CD4-positive, alpha-beta T cell (primary cell): ENCODE measurements around the gene NINL. TPM values are rescaled to one million over a fixed set of nuclear protein-coding genes. Genes with fewer than 3 reads are reported as not detected.

Source experiments
- ATAC-seq: fragments of 200-7000 bp; cut with Tn5 transposase; one replicate; pipeline ENCODE4 v1.10.0; 2022; ENCODE audit warnings: mild to moderate bottlenecking; ENCODE audit not compliant: poor library complexity
- CTCF ChIA-PET: fragments of 350-600 bp; sonication (Branson Sonifier 250); formaldehyde crosslinking; loops from one replicate; lab custom pipeline; 2021; ENCODE audit warnings: antibody characterized with exemption, inconsistent platforms; lab: Charles Lee
- POLR2A ChIA-PET: fragments of 350-600 bp; sonication (Branson Sonifier 250); formaldehyde crosslinking; loops from one replicate; lab custom pipeline; 2021; ENCODE audit warnings: antibody characterized with exemption, inconsistent platforms; lab: Charles Lee
- DNase-seq, 14 experiments: peaks; one replicate each; pipeline ENCODE4 v3.0.0-alpha.2; 2013 to 2020; ENCODE audit warnings: mixed read lengths in 2 of 14
- H3K27ac ChIP-seq, 2 donors: one replicate each; pipeline versions ENCODE4 v1.5.1 to v1.7.0; 2013; ENCODE audit warnings: low read length in 2 of 2, low read depth in 1 of 2, mild to moderate bottlenecking in 1 of 2
- H3K27me3 ChIP-seq, 2 experiments: 1 replicate in 1 of 2; 2 replicates in 1 of 2; pipeline versions ENCODE4 v1.6.1 to v1.7.0; 2013; ENCODE audit warnings: low read length in 2 of 2, control low read depth in 1 of 2, mild to moderate bottlenecking in 1 of 2, moderate library complexity in 1 of 2; ENCODE audit not compliant: insufficient read depth in 2 of 2, control insufficient read depth in 1 of 2
- H3K36me3 ChIP-seq: one replicate; pipeline ENCODE4 v1.6.1; 2013; ENCODE audit warnings: low read length, control low read depth; ENCODE audit not compliant: insufficient read depth
- H3K4me1 ChIP-seq: one replicate; pipeline ENCODE4 v1.6.1; 2013; ENCODE audit warnings: low read length, control low read depth; ENCODE audit not compliant: insufficient read depth
- H3K4me3 ChIP-seq: one replicate; pipeline ENCODE4 v1.5.1; 2013; ENCODE audit warnings: mild to moderate bottlenecking, low read length, moderate library complexity
- H3K9me3 ChIP-seq, 2 experiments: 1 replicate in 1 of 2; 2 replicates in 1 of 2; pipeline versions ENCODE4 v1.6.1 to v1.7.0; 2013; ENCODE audit warnings: low read length in 2 of 2, mild to moderate bottlenecking in 2 of 2, control low read depth in 1 of 2, moderate library complexity in 1 of 2; ENCODE audit not compliant: control insufficient read depth in 1 of 2, insufficient read depth in 1 of 2
- H3K27ac Mint-ChIP-seq: one replicate; pipeline ENCODE4 v1.8.0; 2020; ENCODE audit warnings: mixed read lengths
- H3K27me3 Mint-ChIP-seq: one replicate; pipeline ENCODE4 v1.8.0; 2021; ENCODE audit warnings: mixed read lengths
- H3K36me3 Mint-ChIP-seq: one replicate; pipeline ENCODE4 v1.8.0; 2021; ENCODE audit warnings: low read depth, mixed read lengths
- H3K4me1 Mint-ChIP-seq: one replicate; pipeline ENCODE4 v1.8.0; 2021; ENCODE audit warnings: low read depth, mixed read lengths
- H3K4me3 Mint-ChIP-seq: one replicate; pipeline ENCODE4 v1.8.0; 2020; ENCODE audit warnings: mild to moderate bottlenecking, mixed read lengths
- H3K9me3 Mint-ChIP-seq: one replicate; pipeline ENCODE4 v1.8.0; 2020; ENCODE audit warnings: mixed read lengths
- intact Hi-C, 2 experiments: fragments of 100-400 bp; cut with DNase I in 1 of 2; cut with micrococcal nuclease in 1 of 2; formaldehyde crosslinking; loops; one replicate each; pipeline versions ENCODE4 v1.15.1 to v1.9.0; 2023 to 2025; cut with DNase I, micrococcal nuclease
- total RNA-seq, 174 experiments: library from RNA in 2 of 174; stranded (reverse) in 2 of 174; gene quantifications; one replicate each; pipeline ENCODE4 v1.2.3 and lab custom pipeline; 2021 to 2026
- TF ChIP-seq, protein P1 (sequence below): fragments of 200-600 bp; IDR thresholded peaks from one replicate; pipeline ENCODE4 v1.8.0; 2022; ENCODE audit warnings: antibody characterized with exemption, mild to moderate bottlenecking

The NINL gene
- total RNA-seq, 2 experiments from 2014 or later, result 2.7 to 4.0 TPM

GRCh38 chr20:25544734-25545133 lies 40.6 kb downstream of the NINL start:
- peaks cover 3% of the 10 kb centered on the region for H3K4me1 ChIP-seq
- no peaks in the 10 kb centered on the region for H3K36me3 ChIP-seq
- H3K27ac ChIP-seq, result no peak overlapping the region
- TF ChIP-seq, protein P1, sequence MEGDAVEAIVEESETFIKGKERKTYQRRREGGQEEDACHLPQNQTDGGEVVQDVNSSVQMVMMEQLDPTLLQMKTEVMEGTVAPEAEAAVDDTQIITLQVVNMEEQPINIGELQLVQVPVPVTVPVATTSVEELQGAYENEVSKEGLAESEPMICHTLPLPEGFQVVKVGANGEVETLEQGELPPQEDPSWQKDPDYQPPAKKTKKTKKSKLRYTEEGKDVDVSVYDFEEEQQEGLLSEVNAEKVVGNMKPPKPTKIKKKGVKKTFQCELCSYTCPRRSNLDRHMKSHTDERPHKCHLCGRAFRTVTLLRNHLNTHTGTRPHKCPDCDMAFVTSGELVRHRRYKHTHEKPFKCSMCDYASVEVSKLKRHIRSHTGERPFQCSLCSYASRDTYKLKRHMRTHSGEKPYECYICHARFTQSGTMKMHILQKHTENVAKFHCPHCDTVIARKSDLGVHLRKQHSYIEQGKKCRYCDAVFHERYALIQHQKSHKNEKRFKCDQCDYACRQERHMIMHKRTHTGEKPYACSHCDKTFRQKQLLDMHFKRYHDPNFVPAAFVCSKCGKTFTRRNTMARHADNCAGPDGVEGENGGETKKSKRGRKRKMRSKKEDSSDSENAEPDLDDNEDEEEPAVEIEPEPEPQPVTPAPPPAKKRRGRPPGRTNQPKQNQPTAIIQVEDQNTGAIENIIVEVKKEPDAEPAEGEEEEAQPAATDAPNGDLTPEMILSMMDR, result no peak
- Mint-ChIP-seq H3K4me1 (peaks cover 13% of the 10 kb centered on the region), H3K36me3 (no peaks in the 10 kb centered on the region), H3K9me3 (no peaks in the 10 kb centered on the region), H3K27me3 (no peaks in the 10 kb centered on the region), H3K27ac (no peak overlapping the region), H3K4me3 (no peak overlapping the region)
- ChIA-PET CTCF (no interaction called here), POLR2A (no interaction called here)
- no peaks in the 10 kb centered on the region for H3K9me3 ChIP-seq
- intact Hi-C loops, result no loop called here
- ATAC-seq (no peak), DNase-seq (no peak)
- no peaks in the 10 kb centered on the region for H3K27me3 ChIP-seq
- no peak overlapping the region for H3K4me3 ChIP-seq

GRCh38 chr20:25544311-25544710 lies 41.0 kb downstream of the NINL start:
- no peaks in the 10 kb centered on the region for H3K27me3 Mint-ChIP-seq
- no peaks in the 10 kb centered on the region for H3K36me3 Mint-ChIP-seq
- H3K27ac ChIP-seq, result no peak overlapping the region
- no peaks in the 10 kb centered on the region for H3K36me3 ChIP-seq
- ChIA-PET POLR2A (no interaction called here), CTCF (no interaction called here)
- DNase-seq (no peak), ATAC-seq (no peak)
- H3K4me1 Mint-ChIP-seq, result peaks cover 13% of the 10 kb centered on the region
- intact Hi-C loops, result no loop called here
- TF ChIP-seq, protein P1, result no peak
- peaks cover 2% of the 10 kb centered on the region for H3K4me1 ChIP-seq
- H3K27me3 ChIP-seq, result no peaks in the 10 kb centered on the region
- H3K9me3 ChIP-seq, result no peaks in the 10 kb centered on the region
- no peak overlapping the region for H3K4me3 ChIP-seq
- H3K9me3 Mint-ChIP-seq, result no peaks in the 10 kb centered on the region
- no peak overlapping the region for H3K4me3 Mint-ChIP-seq
- no peak overlapping the region for H3K27ac Mint-ChIP-seq

DNA sequence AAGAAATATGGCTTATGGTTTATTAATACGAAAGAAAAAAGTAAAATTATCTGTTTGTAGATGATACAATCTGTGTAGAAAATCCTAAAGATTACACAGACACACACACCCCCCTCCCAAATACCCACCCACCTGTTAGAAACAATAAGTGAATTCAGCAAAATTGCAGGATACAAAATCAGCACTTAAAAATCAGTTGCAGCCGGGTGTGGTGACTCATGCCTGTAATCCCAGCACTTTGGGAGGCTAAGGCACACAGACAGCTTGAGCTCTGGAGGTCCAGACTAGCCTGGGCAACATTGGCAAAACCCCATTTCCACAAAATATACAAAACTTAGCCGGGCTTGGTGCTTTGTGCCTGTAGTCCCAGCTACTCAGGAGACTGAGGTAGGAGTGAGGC lies 42.3 kb downstream of the NINL start:
- Mint-ChIP-seq H3K27ac (no peak overlapping the region), H3K4me1 (peaks cover 13% of the 10 kb centered on the region), H3K9me3 (no peaks in the 10 kb centered on the region), H3K36me3 (no peaks in the 10 kb centered on the region), H3K4me3 (no peak overlapping the region), H3K27me3 (no peaks in the 10 kb centered on the region)
- intact Hi-C loops, result no loop called here
- TF ChIP-seq, protein P1, result no peak
- ChIA-PET CTCF (no interaction called here), POLR2A (no interaction called here)
- DNase-seq (no peak), ATAC-seq (no peak)
- no peaks in the 10 kb centered on the region for H3K27me3 ChIP-seq
- H3K36me3 ChIP-seq, result no peaks in the 10 kb centered on the region
- H3K27ac ChIP-seq, result no peak overlapping the region
- H3K4me3 ChIP-seq, result no peak overlapping the region
- no peaks in the 10 kb centered on the region for H3K9me3 ChIP-seq
- H3K4me1 ChIP-seq, result no peaks in the 10 kb centered on the region
